GM18502 (cell line): ENCODE data around the gene KCNF1.

Experiments used
- ATAC-seq: cut with Tn5 transposase; IDR thresholded peaks from one replicate; pipeline ENCODE4 v1.9.1; 2021; ENCODE audit warnings: mild to moderate bottlenecking; ENCODE audit not compliant: unreplicated experiment, poor library complexity

KCNF1 gene

GRCh38 chr2:10879624-10880585 lies 31.8 kb upstream of the KCNF1 start:
- ATAC-seq = no peak

- no peak for ATAC-seq
Observed at GRCh38 chr2:10880586-10881321, 31.0 kb upstream of the KCNF1 start.

- no peak for ATAC-seq
Observed at GRCh38 chr2:10882568-10882967, 29.2 kb upstream of the KCNF1 start.

GRCh38 chr2:10883066-10883465 lies 28.7 kb upstream of the KCNF1 start:
- no peak for ATAC-seq

- ATAC-seq = no peak
Observed at GRCh38 chr2:10883801-10884478, 27.8 kb upstream of the KCNF1 start.

- no peak for ATAC-seq
Observed at GRCh38 chr2:10884574-10884975, 27.2 kb upstream of the KCNF1 start.

- ATAC-seq = no peak
Observed at GRCh38 chr2:10885094-10885860, 26.5 kb upstream of the KCNF1 start.

GRCh38 chr2:10887476-10887875 lies 24.3 kb upstream of the KCNF1 start:
- no peak for ATAC-seq

- no peak for ATAC-seq
Observed at GRCh38 chr2:10889651-10890215, 22.0 kb upstream of the KCNF1 start.

- ATAC-seq = no peak
Observed at GRCh38 chr2:10890706-10891270, 20.9 kb upstream of the KCNF1 start.

GRCh38 chr2:10891390-10891789 lies 20.3 kb upstream of the KCNF1 start:
- no peak for ATAC-seq

GRCh38 chr2:10891848-10892247 lies 19.9 kb upstream of the KCNF1 start:
- no peak for ATAC-seq

GRCh38 chr2:10892316-10892715 lies 19.4 kb upstream of the KCNF1 start:
- no peak for ATAC-seq

GRCh38 chr2:10892796-10893350 lies 18.9 kb upstream of the KCNF1 start:
- no peak for ATAC-seq

- no peak for ATAC-seq
Observed at GRCh38 chr2:10894264-10894935, 17.3 kb upstream of the KCNF1 start.

- no peak for ATAC-seq
Observed at GRCh38 chr2:10895231-10895630, 16.5 kb upstream of the KCNF1 start.

GRCh38 chr2:10897956-10898355 lies 13.8 kb upstream of the KCNF1 start:
- no peak for ATAC-seq

GRCh38 chr2:10900216-10901109 lies 11.3 kb upstream of the KCNF1 start:
- no peak for ATAC-seq
